Adipose tissue (tissue), 3 donors: ENCODE results near the gene HOXB4. TPM values are rescaled to one million over a fixed set of nuclear protein-coding genes. Genes with fewer than 3 reads are reported as not detected.

Source experiments
- H3K27ac ChIP-seq: one replicate; pipeline ENCODE4 v1.5.1; 2013; ENCODE audit warnings: low read depth, low read length
- WGBS, 3 donors: extraction: QIAGEN DNeasy Blood & Tissue Kit; methylation state at CpG; one replicate each; pipeline ENCODE4 v1.1.7; 2013; 5-methylcytosine and 5-hydroxymethylcytosine counted together
- polyA plus RNA-seq, 3 donors: library from polyadenylated mRNA; stranded (reverse); fragments of 200-250 nt; gene quantifications; one replicate each; pipeline ENCODE4 v1.2.3, GENCODE V29; 2013
- donor health status: healthy with polysubstance abuse.
- donor health status: Bipolar disorder and iron deficiency.
- donor health status: healthy.

HOXB4 gene
- polyA plus RNA-seq, 3 donors: 1.1 to 5.4 (median 3.6) TPM

- H3K27ac ChIP-seq: peak overlapping the region; percentile 74
- WGBS, 3 donors: 9 to 17% (median 11%) methylated on average over 42 to 43 of the region's 43 CpGs
These were observed 693 bp upstream of the HOXB4 start for GRCh38 chr17:48578616-48579470.

- 1 to 3% (median 1%) methylated on average over 19 of the region's 19 CpGs for WGBS, 3 donors
- H3K27ac ChIP-seq: peak overlapping the region; percentile 49
These were observed 712 bp downstream of the HOXB4 start for GRCh38 chr17:48577330-48577945.

DNA sequence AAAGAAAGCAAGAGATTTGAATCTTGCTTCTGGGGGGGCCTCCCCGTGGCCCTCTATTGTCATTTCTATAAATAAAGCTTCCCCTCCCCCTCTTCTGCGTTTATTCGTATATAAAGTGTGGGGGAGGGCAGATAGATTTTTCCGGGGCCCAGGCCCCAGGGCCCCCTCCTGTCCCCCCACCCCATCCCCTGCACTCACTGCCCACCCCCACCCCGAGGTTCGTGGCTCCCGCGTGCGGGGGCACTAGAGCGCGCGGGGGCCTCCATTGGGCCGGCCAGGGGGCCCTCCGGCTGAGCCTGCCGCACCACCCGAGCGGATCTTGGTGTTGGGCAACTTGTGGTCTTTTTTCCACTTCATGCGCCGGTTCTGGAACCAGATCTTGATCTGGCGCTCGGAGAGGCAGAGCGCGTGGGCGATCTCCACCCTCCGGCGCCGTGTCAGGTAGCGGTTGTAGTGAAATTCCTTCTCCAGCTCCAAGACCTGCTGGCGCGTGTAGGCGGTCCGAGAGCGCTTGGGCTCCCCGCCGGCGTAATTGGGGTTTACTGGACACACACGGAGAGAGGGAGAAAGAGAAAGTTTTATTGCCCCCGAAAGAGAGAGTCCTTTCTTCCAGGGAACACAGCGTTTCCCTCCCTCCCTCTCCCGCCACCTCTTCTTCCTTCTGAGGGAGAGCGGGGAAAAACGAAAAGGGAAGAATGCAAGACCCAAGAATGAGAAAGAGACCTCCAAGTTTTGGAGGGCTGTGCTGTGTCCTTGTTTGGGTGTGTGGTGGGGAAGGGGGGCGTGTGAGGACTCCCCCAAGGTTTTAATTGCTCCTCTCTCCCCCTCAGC lies 1.5 kb downstream of the HOXB4 start:
- WGBS, 3 donors: 6 to 10% (median 8%) methylated on average over 42 to 43 of the region's 43 CpGs
- H3K27ac ChIP-seq: peak overlapping the region; percentile 49

GRCh38 chr17:48575673-48576478 lies 2.3 kb downstream of the HOXB4 start:
- peak overlapping the region; percentile 11 for H3K27ac ChIP-seq
- 14 to 26% (median 18%) methylated on average over 22 of the region's 22 CpGs for WGBS, 3 donors

DNA sequence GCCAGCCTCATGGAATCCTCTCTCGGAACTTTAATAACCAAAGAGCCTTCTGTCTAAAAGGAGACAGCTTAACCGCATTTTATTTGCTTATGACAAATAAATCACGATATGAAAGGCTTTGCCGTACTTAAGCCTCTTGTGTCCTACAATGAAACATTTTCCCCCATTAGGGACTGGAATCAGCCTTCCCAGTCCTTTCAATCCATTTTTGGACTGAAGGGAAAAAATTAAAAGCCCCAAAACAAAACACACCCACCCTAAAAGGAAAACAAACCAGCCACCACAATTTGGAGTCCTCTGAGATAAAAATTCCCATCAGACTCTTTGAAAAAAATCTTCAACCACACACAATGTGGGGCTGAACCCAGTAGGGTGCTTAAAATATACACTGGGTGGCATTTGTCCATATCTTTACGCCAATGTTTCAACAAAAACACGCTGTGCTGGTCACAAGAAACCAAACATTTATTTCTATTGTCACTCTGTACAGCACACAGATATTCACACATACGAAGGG lies 3.0 kb downstream of the HOXB4 start:
- WGBS, 3 donors: 23 to 54% (median 54%) methylated on average over 7 of the region's 7 CpGs
- H3K27ac ChIP-seq: peak overlapping the region; percentile 40

GRCh38 chr17:48574505-48575065 lies 3.6 kb downstream of the HOXB4 start:
- H3K27ac ChIP-seq: peak overlapping the region; percentile 40

DNA sequence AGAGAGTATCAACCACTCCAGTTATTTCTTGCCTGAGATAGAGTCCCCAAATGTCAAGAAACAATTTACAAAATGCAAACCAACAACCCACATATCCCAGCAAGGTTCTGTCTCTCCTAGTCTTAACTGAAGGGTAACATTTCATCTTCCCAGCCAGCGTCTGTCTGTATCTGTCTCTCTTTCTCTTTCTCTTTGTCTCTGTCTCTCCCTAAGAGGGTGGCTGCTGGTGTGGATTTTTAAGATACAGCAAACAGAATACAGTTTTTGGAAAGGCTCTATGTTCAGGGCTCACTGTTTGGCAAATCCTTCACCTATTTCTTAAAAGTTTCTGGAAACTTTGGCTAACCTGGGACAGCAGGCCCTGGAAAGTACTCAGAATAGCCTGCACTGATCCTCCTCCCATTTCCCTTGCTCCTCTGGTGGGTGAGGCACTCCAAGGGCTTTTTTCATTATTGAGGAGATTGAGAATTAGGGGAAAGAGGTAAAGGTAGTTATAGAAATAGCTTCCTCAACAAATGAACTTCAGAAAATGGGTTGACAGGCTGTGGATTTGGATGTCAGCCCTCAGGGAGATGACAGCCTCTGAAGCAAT lies 6.2 kb downstream of the HOXB4 start:
- 53 to 62% (median 59%) methylated on average over 1 of the region's 1 CpG for WGBS, 3 donors
- peak overlapping the region; percentile 32 for H3K27ac ChIP-seq

More at GRCh38 chr17:48574505-48575065, 3.6 kb downstream of the HOXB4 start:
- WGBS, 3 donors: 22 to 63% (median 61%) methylated on average over 8 of the region's 8 CpGs

DNA sequence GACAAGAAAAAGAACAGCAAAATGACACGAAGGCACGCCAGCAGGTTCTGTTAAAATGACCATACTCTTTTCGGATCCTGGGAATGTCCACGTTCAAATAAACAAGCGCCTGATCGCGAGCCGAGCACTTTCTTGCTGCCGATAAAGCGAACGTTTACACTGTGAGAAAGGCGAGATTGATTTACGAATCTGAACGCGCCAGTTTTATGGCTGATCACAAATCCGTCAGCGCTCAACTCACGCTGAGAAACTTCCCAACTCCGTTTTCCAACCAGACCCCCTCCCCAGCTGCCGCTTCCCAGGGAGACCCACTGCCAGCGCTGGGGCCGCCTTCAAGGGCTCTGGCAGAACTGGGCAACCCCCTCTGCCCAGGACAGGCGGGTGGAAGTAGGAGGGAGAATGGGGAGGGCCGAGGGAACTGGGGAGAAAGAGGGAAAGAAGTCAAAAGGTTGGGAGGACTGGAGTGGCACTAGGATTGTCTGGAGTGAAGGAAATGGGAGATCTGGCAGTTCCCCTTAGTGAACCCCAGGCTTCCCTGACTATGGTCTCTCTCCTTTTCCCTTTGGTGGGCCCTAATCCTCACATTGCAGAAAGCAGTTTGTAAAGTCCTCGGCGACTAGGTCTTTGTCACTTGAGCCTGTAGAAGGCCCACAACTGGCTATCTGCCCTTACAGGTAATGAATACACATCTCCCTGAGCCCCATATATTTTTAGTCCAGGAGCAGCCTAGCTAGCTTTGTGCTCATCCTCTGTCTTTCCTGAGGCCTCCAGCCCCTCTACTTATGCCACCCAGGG lies 6.9 kb downstream of the HOXB4 start:
- peak overlapping the region; percentile 33 for H3K27ac ChIP-seq
- 10 to 48% (median 41%) methylated on average over 26 of the region's 26 CpGs for WGBS, 3 donors

DNA sequence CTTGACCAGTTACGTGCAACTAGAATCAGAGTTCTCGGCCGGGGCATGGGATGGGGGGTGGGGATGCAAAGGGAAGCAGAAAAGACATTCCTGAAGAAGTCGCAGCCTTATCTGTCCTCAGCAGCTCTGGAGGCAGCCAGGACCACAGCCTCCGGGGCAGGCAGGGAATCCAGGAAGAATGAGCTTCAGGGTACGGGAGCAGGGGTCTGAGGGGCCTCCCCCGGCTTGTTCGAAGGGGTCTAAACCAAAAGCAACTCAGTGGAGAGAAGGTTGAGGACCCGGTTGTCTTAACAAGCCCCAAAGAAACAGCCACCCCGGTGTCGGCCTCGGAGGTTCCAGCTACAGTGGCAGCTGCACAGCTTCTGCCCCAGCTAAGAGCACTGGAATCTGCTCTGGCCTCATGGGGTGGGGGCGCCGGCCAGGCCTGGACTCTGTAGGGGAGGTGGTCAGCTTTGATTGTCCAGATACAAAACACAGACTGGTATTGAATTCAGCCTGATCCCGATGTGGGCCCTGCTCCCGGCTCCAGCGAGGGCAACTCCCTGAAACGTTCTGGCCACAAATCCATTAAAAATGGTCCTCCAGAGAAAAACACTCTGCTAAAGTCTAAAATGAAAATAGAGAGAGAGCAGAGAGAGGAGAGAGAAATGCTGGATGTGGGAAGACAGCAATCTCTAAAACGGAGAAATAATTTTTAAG lies 7.7 kb downstream of the HOXB4 start:
- H3K27ac ChIP-seq: peak overlapping the region; percentile 47
- WGBS, 3 donors: 15 to 39% (median 24%) methylated on average over 19 of the region's 19 CpGs

GRCh38 chr17:48569674-48570324 lies 8.4 kb downstream of the HOXB4 start:
- H3K27ac ChIP-seq: peak overlapping the region; percentile 47
- WGBS, 3 donors: 21 to 56% (median 51%) methylated on average over 6 of the region's 6 CpGs

DNA sequence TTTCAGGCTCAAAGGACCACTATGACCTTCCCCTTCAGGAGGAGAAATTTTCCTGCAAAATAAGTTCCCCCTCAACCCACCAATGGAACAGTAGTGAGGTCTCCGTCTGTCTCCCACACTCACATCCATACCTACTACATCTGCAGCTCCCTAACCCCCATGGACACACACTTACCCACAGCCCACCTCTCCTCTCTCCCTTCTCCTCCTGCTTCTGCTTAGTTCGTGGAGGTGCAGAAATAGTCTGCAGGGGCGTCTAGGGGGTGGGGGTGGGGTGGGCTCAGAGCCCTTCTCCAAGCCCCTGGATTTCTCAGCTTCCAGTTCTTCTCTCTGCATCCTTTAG lies 8.9 kb downstream of the HOXB4 start:
- H3K27ac ChIP-seq: no peak overlapping the region
- WGBS, 3 donors: 15 to 45% (median 39%) methylated on average over 3 of the region's 3 CpGs

DNA sequence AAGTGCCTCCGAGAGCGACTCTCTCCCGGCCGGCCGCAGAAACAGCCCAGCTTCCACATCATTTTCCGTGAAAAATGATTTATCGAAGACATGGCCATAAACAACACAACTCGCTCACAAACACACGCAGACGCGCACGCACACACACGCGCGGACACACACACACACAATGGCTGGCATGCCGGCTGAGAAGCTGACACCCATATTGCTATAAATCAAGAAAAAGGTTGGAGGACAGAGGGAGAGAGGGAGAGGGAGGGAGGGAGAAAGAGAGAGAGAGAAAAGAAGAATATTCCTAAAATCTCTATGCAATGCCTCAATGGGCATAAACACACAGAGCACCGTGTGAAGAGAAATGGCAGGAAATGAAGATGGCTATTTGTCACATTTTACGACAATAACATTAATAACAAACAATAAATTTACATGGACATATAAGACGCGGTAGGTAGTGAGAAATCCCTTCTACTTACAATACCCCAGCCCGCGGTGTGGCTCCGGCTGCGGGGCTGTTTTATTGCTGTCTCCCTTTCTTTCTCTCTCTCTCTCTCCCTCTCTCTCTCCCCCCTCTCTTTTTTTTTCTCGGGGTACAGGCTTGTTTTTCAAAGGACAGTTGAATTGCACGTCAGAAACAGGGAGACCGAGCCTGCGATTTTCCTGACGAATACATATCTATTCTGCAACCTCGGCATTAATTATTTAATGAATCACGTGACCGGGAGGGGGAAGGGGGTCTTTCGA lies 9.5 kb downstream of the HOXB4 start:
- WGBS, 3 donors: 8 to 17% (median 14%) methylated on average over 33 of the region's 33 CpGs
- peak overlapping the region; percentile 17 for H3K27ac ChIP-seq

DNA sequence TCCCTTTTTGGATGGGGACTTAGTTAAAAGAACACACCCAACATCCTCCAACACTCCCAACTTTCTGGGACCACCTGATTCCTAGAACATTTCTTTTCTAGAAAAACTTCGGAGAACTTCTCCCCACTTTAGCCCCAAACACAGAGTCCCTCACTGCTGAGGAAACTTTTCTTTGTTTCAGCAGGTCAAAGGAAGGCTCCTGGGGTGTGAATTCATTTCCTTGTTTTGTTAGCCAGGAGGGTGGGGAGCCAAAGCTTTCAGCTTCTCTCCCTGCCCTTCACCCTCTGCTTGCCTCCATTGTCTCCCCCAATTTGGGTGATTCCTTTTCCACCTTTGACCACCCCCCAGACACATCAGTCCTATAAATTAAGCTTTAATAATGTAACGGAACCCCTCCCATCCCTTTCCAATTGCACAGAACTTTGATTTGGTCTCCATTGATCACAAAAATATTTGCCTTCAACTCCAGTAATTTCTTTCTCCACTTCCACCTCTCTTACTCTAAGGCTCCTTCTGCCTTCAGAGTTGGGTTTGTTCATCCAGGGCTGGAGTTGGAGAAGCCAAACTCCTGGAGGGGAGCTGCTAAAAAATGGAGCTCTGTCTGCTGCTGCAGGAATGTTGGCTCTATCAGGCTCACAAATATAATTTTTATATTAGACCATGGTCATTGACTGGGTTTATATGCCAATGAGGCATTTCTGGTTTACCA lies 10.3 kb downstream of the HOXB4 start:
- WGBS, 3 donors: 15 to 63% (median 61%) methylated on average over 2 of the region's 2 CpGs
- H3K27ac ChIP-seq: peak overlapping the region; percentile 18

DNA sequence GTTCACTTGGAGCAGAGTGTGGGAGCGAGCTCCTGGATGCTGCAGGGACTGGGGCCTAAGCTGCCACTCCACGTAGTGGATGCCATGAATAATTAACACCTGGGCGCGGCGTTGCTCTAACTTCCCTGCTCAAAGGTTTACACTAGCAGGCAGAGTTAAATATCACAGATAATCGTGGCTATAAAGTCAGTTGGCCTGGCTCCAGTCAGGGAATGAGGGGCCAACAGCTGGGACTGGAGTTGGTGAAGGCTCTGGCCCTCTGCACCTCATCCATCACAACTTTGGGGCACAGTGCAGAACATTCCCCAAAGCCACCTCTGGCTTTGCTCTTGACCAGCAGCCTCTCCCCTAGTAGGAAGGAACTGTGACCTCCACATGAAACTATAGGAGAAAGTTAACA lies 10.9 kb downstream of the HOXB4 start:
- 44 to 74% (median 72%) methylated on average over 6 of the region's 6 CpGs for WGBS, 3 donors
- H3K27ac ChIP-seq: no peak overlapping the region
